Measurements from ENCODE around the gene CDC37L1.

DNA sequence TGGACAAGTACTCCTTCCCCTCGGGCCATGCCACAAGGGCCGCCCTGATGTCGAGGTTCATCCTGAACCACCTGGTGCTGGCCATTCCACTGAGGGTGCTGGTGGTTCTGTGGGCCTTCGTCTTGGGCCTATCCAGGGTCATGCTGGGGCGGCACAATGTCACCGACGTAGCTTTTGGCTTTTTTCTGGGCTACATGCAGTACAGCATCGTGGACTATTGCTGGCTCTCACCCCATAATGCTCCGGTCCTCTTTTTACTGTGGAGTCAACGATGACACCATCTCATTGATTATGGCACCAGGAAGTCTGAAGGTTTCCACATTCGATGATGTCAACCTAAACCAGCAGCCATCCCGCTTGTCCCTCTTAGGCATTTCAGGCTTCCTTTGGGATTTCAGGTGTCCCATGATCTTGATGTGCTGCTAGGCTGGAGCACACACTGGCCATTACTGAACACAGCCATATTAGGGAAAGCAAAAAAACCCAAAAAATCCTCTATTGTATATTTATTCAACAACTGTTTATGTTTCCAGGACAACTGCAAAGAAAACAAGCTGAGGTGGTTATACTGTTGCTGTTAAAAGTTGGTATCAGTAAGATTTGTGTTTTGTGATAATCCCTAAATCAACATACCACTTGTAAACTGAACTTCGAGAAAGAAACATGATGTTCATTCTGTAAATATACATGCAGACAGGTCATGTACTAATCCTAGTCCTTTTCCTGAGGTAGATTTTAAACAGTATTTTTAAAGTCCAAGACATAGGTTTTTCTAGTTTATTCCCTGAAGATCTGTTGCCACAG is 16.2 kb upstream of the CDC37L1 start:
- TF ChIP-seq PPARA (CRISPR knock-in tag; IDR thresholded peaks at IDR 0.05; ENCODE audit: borderline replicate concordance), result no peak
- no peak for TF ChIP-seq ZFP3 (CRISPR knock-in tag; IDR thresholded peaks at IDR 0.05)
- no peak for TF ChIP-seq ZNF8 (CRISPR knock-in tag; IDR thresholded peaks at IDR 0.05)
- no peak for TF ChIP-seq GLIS3 (CRISPR knock-in tag; IDR thresholded peaks at IDR 0.05)
- no peak for TF ChIP-seq ESRRG (CRISPR knock-in tag; IDR thresholded peaks at IDR 0.05)
- no peak for TF ChIP-seq ZFP30 (CRISPR knock-in tag; IDR thresholded peaks at IDR 0.05)
- no peak for TF ChIP-seq ZNF70 (CRISPR knock-in tag; IDR thresholded peaks at IDR 0.05)
- no peak for TF ChIP-seq RARB (CRISPR knock-in tag; IDR thresholded peaks at IDR 0.05)
- no peak for TF ChIP-seq SNAI2 (CRISPR knock-in tag; IDR thresholded peaks at IDR 0.05)
- TF ChIP-seq, protein P1, sequence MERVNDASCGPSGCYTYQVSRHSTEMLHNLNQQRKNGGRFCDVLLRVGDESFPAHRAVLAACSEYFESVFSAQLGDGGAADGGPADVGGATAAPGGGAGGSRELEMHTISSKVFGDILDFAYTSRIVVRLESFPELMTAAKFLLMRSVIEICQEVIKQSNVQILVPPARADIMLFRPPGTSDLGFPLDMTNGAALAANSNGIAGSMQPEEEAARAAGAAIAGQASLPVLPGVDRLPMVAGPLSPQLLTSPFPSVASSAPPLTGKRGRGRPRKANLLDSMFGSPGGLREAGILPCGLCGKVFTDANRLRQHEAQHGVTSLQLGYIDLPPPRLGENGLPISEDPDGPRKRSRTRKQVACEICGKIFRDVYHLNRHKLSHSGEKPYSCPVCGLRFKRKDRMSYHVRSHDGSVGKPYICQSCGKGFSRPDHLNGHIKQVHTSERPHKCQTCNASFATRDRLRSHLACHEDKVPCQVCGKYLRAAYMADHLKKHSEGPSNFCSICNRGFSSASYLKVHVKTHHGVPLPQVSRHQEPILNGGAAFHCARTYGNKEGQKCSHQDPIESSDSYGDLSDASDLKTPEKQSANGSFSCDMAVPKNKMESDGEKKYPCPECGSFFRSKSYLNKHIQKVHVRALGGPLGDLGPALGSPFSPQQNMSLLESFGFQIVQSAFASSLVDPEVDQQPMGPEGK (CRISPR knock-in tag; IDR thresholded peaks at IDR 0.05; ENCODE audit: borderline replicate concordance), result no peak
- no peak for TF ChIP-seq ZC3H10 (CRISPR knock-in tag; IDR thresholded peaks at IDR 0.05)
- no peak for TF ChIP-seq ARNTL (CRISPR knock-in tag; IDR thresholded peaks at IDR 0.05; ENCODE audit: borderline replicate concordance, low read depth)

Data from SK-N-SH treated with all-trans-retinoic acid at 6 μM for 48 hours (cell line).